ENCODE results near the gene RGL4. TPM values are rescaled to one million over a fixed set of nuclear protein-coding genes. Genes with fewer than 3 reads are reported as not detected.
A peak's percentile ranks its signal among the peaks of the same experiment; 100 is the strongest.

The RGL4 gene
- total RNA-seq, 2 donors from 2014 or later, result not detected

DNA sequence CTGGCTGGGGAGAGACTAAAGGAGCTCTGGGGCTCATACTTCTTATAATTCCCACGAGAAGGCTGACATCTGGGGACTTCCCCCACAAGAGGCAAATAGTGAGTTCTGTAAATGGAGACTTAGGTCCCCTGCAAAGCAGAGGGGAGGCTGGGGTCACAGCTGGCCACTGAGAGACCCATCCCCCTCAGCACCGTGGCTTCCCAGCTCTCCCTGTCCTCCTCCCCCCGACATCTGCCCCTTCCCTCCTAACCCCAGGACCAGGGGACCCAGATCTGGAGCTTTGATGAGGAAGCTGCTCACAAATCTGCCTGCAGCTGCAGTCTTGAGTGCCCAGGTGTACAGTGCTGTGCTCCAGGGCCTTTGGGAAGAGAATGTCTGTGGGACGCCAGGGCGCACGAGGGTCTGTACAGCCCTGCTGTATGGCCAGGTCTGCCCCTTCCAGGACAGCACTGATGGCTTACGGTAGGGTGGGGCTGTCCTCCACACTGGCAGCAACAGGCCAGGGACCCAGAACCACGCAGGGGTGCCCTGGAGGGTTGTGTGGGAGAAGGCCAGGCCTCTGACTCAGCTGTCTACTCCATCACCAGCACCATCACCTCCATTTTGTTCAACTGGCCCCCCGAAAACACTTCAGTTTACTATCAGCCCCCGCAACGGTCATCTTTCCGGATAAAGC, 1.1 kb downstream of the RGL4 start:
- whole genome bisulfite sequencing, 2 experiments (ENCODE audit: insufficient coverage in 1 of 2, insufficient read length in 1 of 2), result 93 to 96% methylated on average over 7 to 12 of the region's 12 CpGs
- Histone ChIP-seq H3K27ac (ENCODE audit: low read depth, low read length) (no peak overlapping the region), H3K36me3 (ENCODE audit: control insufficient read depth, insufficient read depth, low read length) (peaks cover 10% of the 10 kb centered on the region), H3K27me3 (ENCODE audit: control insufficient read depth, insufficient read depth, low read length, poor library complexity, severe bottlenecking) (no peaks in the 10 kb centered on the region), H3K9me3 (ENCODE audit: control insufficient read depth, low read length) (no peaks in the 10 kb centered on the region), H3K9ac (ENCODE audit: extremely low read depth, low read length, poor library complexity, severe bottlenecking) (no peak overlapping the region), H3K4me3 (ENCODE audit: low read length) (no peak overlapping the region), H3K4me1 (ENCODE audit: control insufficient read depth, insufficient read depth, low read length) (no peaks in the 10 kb centered on the region)
- TF ChIP-seq, protein P1, sequence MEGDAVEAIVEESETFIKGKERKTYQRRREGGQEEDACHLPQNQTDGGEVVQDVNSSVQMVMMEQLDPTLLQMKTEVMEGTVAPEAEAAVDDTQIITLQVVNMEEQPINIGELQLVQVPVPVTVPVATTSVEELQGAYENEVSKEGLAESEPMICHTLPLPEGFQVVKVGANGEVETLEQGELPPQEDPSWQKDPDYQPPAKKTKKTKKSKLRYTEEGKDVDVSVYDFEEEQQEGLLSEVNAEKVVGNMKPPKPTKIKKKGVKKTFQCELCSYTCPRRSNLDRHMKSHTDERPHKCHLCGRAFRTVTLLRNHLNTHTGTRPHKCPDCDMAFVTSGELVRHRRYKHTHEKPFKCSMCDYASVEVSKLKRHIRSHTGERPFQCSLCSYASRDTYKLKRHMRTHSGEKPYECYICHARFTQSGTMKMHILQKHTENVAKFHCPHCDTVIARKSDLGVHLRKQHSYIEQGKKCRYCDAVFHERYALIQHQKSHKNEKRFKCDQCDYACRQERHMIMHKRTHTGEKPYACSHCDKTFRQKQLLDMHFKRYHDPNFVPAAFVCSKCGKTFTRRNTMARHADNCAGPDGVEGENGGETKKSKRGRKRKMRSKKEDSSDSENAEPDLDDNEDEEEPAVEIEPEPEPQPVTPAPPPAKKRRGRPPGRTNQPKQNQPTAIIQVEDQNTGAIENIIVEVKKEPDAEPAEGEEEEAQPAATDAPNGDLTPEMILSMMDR (conservative IDR thresholded peaks at IDR 0.05), result no peak
- Mint-ChIP-seq H3K27ac (no peak overlapping the region), H3K4me1 (no peaks in the 10 kb centered on the region), H3K9me3 (no peaks in the 10 kb centered on the region), H3K4me3 (no peak overlapping the region), H3K36me3 (ENCODE audit: low read depth) (peaks cover 31% of the 10 kb centered on the region), H3K27me3 (ENCODE audit: insufficient read depth) (no peaks in the 10 kb centered on the region)
- no peak for DNase-seq

DNA sequence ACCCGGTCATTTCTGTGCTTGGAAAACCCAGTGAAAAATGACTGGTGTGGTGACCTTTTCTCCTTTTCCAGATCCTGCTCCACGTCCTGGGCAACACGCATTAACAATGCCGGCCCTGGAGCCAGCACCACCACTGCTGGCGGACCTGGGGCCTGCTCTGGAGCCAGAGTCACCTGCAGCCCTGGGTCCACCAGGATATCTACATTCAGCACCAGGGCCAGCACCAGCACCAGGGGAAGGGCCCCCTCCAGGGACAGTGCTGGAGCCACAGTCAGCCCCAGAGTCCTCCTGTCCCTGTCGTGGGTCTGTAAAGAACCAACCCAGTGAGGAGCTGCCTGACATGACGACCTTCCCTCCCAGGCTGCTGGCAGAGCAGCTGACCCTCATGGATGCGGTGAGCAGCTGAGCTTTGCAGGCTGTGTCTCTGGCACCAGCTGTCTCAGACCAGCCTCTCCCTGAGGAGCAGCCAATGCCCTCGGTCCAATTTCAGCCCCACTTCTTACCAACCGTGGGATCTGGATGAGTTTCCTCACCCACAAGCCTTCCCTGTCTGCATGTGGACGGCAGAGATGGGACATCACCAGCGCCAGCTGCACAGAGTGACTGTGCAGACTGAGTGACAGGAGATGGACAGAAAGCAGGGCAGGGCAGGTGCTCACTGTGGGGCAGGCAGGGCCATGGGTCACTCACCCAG, 1.9 kb downstream of the RGL4 start:
- no peaks in the 10 kb centered on the region for H3K9me3 Mint-ChIP-seq
- WGBS, 2 experiments (ENCODE audit: insufficient coverage in 1 of 2, insufficient read length in 1 of 2), result 90 to 91% methylated on average over 11 to 12 of the region's 12 CpGs
- peak; percentile 76 for DNase-seq
- no peaks in the 10 kb centered on the region for H3K27me3 Mint-ChIP-seq (ENCODE audit: insufficient read depth)
- no peaks in the 10 kb centered on the region for H3K4me1 Mint-ChIP-seq
- Histone ChIP-seq H3K27ac (ENCODE audit: low read depth, low read length) (no peak overlapping the region), H3K36me3 (ENCODE audit: control insufficient read depth, insufficient read depth, low read length) (peaks cover 10% of the 10 kb centered on the region), H3K9me3 (ENCODE audit: control insufficient read depth, low read length) (no peaks in the 10 kb centered on the region), H3K27me3 (ENCODE audit: control insufficient read depth, insufficient read depth, low read length, poor library complexity, severe bottlenecking) (no peaks in the 10 kb centered on the region), H3K4me3 (ENCODE audit: low read length) (no peak overlapping the region), H3K4me1 (ENCODE audit: control insufficient read depth, insufficient read depth, low read length) (no peaks in the 10 kb centered on the region), H3K9ac (ENCODE audit: extremely low read depth, low read length, poor library complexity, severe bottlenecking) (no peak overlapping the region)
- H3K27ac Mint-ChIP-seq, result no peak overlapping the region
- TF ChIP-seq, protein P1 (conservative IDR thresholded peaks at IDR 0.05), result no peak
- peaks cover 31% of the 10 kb centered on the region for H3K36me3 Mint-ChIP-seq (ENCODE audit: low read depth)
- H3K4me3 Mint-ChIP-seq, result no peak overlapping the region

DNA sequence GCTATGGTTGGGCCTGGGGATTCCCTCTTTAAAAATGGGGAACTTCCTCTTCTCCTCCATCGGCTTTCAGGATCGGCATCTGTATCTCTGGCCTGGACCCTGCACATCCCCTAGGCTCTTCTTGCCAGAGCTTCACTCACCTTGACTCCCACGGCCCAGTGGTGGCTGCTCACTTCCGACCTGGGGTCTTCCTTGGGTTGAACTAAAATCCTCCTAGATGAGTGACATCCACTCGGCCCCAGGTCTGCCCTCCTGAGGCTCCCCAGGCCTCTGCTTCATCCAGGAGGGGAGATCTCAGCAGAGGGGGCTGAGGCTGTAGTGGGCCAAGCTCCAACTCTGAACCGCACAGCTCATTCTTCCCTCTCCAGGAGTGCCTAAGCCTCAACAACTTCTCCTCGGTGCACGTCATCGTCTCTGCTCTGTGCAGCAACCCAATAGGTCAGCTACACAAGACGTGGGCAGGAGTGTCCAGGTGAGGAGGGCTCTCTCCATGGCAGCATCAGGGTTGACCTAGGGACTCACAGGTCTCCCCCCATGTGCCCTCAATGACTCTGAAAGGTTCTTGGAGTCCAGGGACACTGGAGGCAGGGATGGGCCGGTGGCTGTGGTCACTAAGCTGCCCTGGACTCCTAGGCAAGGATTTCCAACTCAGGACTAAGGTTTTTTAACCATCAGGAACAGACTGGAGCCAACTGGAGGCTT, 3.3 kb downstream of the RGL4 start:
- TF ChIP-seq, protein P1 (conservative IDR thresholded peaks at IDR 0.05), result no peak
- Mint-ChIP-seq H3K27ac (no peak overlapping the region), H3K36me3 (ENCODE audit: low read depth) (peaks cover 28% of the 10 kb centered on the region), H3K4me3 (no peak overlapping the region), H3K4me1 (no peaks in the 10 kb centered on the region), H3K9me3 (no peaks in the 10 kb centered on the region), H3K27me3 (ENCODE audit: insufficient read depth) (no peaks in the 10 kb centered on the region)
- 87 to 96% methylated on average over 8 to 11 of the region's 11 CpGs for WGBS, 2 experiments (ENCODE audit: insufficient coverage in 1 of 2, insufficient read length in 1 of 2)
- Histone ChIP-seq H3K4me1 (ENCODE audit: control insufficient read depth, insufficient read depth, low read length) (no peaks in the 10 kb centered on the region), H3K4me3 (ENCODE audit: low read length) (no peak overlapping the region), H3K27me3 (ENCODE audit: control insufficient read depth, insufficient read depth, low read length, poor library complexity, severe bottlenecking) (no peaks in the 10 kb centered on the region), H3K9ac (ENCODE audit: extremely low read depth, low read length, poor library complexity, severe bottlenecking) (no peak overlapping the region), H3K27ac (ENCODE audit: low read depth, low read length) (no peak overlapping the region), H3K9me3 (ENCODE audit: control insufficient read depth, low read length) (no peaks in the 10 kb centered on the region), H3K36me3 (ENCODE audit: control insufficient read depth, insufficient read depth, low read length) (peaks cover 11% of the 10 kb centered on the region)
- no peak for DNase-seq

Measured in endodermal cell (in vitro differentiated cells).